Upper lobe of left lung (tissue), 6 donors: ENCODE data around the gene FER. TPM values are rescaled to one million over a fixed set of nuclear protein-coding genes. Genes with fewer than 3 reads are reported as not detected.
A peak's percentile ranks its signal among the peaks of the same experiment; 100 is the strongest.

Experiments used
- ATAC-seq, 2 donors: fragments of 200-7000 bp; cut with Tn5 transposase; one replicate each; pipeline ENCODE4 v1.9.1; 2022; ENCODE audit warnings: mild to moderate bottlenecking in 2 of 2, moderate library complexity in 2 of 2; ENCODE audit not compliant: low FRiP score in 2 of 2
- DNase-seq, 2 donors: peaks; one replicate each; pipeline ENCODE4 v3.0.0-alpha.2; 2019 to 2020
- H3K27ac ChIP-seq, 4 donors: fragments of 200-600 bp; sonication (generic); one replicate each; pipeline ENCODE4 v1.5.1; 2016 to 2019
- H3K27me3 ChIP-seq, 4 donors: fragments of 200-600 bp; sonication (generic); one replicate each; pipeline ENCODE4 v1.5.1; 2017 to 2019
- H3K36me3 ChIP-seq, 4 donors: fragments of 200-600 bp; sonication (generic); one replicate each; pipeline ENCODE4 v1.5.1; 2016 to 2019
- H3K4me1 ChIP-seq, 4 donors: fragments of 200-600 bp; sonication (generic); one replicate each; pipeline ENCODE4 v1.5.1; 2018 to 2019
- H3K4me3 ChIP-seq, 4 donors: fragments of 200-600 bp; sonication (generic); one replicate each; pipeline ENCODE4 v1.5.1; 2017 to 2019; ENCODE audit warnings: mild to moderate bottlenecking in 2 of 4, moderate library complexity in 1 of 4
- H3K9me3 ChIP-seq, 4 donors: fragments of 200-600 bp; sonication (generic); one replicate each; pipeline ENCODE4 v1.5.1; 2018 to 2019
- CTCF ChIP-seq, 6 experiments: fragments of 450-650 bp in 4 of 6; fragments of 200-600 bp in 2 of 6; sonication (generic) in 2 of 6; IDR thresholded peaks; one replicate each; pipeline ENCODE4 v1.5.1; 2016 to 2019; ENCODE audit warnings: antibody characterized with exemption in 6 of 6
- EP300 ChIP-seq, 4 donors: sonication (generic); formaldehyde crosslinking; IDR thresholded peaks; one replicate each; pipeline ENCODE4 v1.5.1; 2017; ENCODE audit warnings: antibody characterized with exemption in 4 of 4, control low read depth in 2 of 4
- POLR2A ChIP-seq, 4 donors: fragments of 450-650 bp; IDR thresholded peaks; one replicate each; pipeline ENCODE4 v1.5.1; 2016 to 2017; ENCODE audit warnings: antibody characterized with exemption in 4 of 4, mild to moderate bottlenecking in 2 of 4
- POLR2AphosphoS5 ChIP-seq, 2 donors: sonication (generic); formaldehyde crosslinking; IDR thresholded peaks; one replicate each; pipeline ENCODE4 v1.5.1; 2017; ENCODE audit warnings: antibody characterized with exemption in 2 of 2
- WGBS, 2 donors: methylation state at CpG; one replicate each; pipeline ENCODE4 v1.1.5; 2017 to 2018; 5-methylcytosine and 5-hydroxymethylcytosine counted together
- total RNA-seq, 6 donors: library from RNA; depleted of rRNA in 4 of 6; stranded (reverse); fragments of >200 nt in 4 of 6; gene quantifications; one replicate each; pipeline versions ENCODE4 v1.1.0 to v1.2.1, GENCODE V29; 2016 to 2021
- donor health status: DM: no; HTN: no; CAD: no; lungs with moderate emphysema.
- donor health status: DM: no; HTN: yes; CAD: no; lungs with severe emphysema.

FER gene
- total RNA-seq, 6 donors from 2014 or later, result 17.6 to 55.5 (median 27.9) TPM

- ATAC-seq, result no peak
Measured at GRCh38 chr5:109155625-109156024, 407.9 kb downstream of the FER start.

GRCh38 chr5:109156885-109157284 lies 409.2 kb downstream of the FER start:
- no peak overlapping the region for H3K4me3 ChIP-seq

More at GRCh38 chr5:109155625-109156024, 407.9 kb downstream of the FER start:
- no peak for TF ChIP-seq EP300 (IDR thresholded peaks at IDR 0.05)
- TF ChIP-seq CTCF (IDR thresholded peaks at IDR 0.05), result no peak
- TF ChIP-seq POLR2AphosphoS5 (IDR thresholded peaks at IDR 0.05), result no peak
- TF ChIP-seq POLR2A (IDR thresholded peaks at IDR 0.05), result no peak
- no peaks in the 10 kb centered on the region for H3K9me3 ChIP-seq
- H3K4me1 ChIP-seq, result no peaks in the 10 kb centered on the region
- H3K4me3 ChIP-seq, result no peak overlapping the region
- no peaks in the 10 kb centered on the region for H3K36me3 ChIP-seq
- H3K27ac ChIP-seq, result no peak overlapping the region
- H3K27me3 ChIP-seq, result no peaks in the 10 kb centered on the region
- no peak for DNase-seq

GRCh38 chr5:109160468-109160867 lies 412.8 kb downstream of the FER start:
- Histone ChIP-seq H3K27me3 (no peaks in the 10 kb centered on the region), H3K36me3 (no peaks in the 10 kb centered on the region), H3K27ac (no peak overlapping the region), H3K4me1 (no peaks in the 10 kb centered on the region), H3K9me3 (no peaks in the 10 kb centered on the region), H3K4me3 (no peak overlapping the region)
- ATAC-seq (no peak), DNase-seq (no peak)
- 93 to 99% methylated on average over 3 of the region's 3 CpGs for WGBS, 2 donors
- no peak for TF ChIP-seq POLR2AphosphoS5 (IDR thresholded peaks at IDR 0.05)
- no peak for TF ChIP-seq CTCF (IDR thresholded peaks at IDR 0.05)
- TF ChIP-seq EP300 (IDR thresholded peaks at IDR 0.05), result no peak
- no peak for TF ChIP-seq POLR2A (IDR thresholded peaks at IDR 0.05)

More at GRCh38 chr5:109156885-109157284, 409.2 kb downstream of the FER start:
- TF ChIP-seq POLR2AphosphoS5 (IDR thresholded peaks at IDR 0.05) (no peak), CTCF (IDR thresholded peaks at IDR 0.05) (no peak), POLR2A (IDR thresholded peaks at IDR 0.05) (no peak), EP300 (IDR thresholded peaks at IDR 0.05) (no peak)
- H3K9me3 ChIP-seq, result no peaks in the 10 kb centered on the region
- no peaks in the 10 kb centered on the region for H3K4me1 ChIP-seq
- H3K27me3 ChIP-seq, result no peaks in the 10 kb centered on the region
- DNase-seq (no peak), ATAC-seq (no peak)
- no peaks in the 10 kb centered on the region for H3K36me3 ChIP-seq
- no peak overlapping the region for H3K27ac ChIP-seq

DNA sequence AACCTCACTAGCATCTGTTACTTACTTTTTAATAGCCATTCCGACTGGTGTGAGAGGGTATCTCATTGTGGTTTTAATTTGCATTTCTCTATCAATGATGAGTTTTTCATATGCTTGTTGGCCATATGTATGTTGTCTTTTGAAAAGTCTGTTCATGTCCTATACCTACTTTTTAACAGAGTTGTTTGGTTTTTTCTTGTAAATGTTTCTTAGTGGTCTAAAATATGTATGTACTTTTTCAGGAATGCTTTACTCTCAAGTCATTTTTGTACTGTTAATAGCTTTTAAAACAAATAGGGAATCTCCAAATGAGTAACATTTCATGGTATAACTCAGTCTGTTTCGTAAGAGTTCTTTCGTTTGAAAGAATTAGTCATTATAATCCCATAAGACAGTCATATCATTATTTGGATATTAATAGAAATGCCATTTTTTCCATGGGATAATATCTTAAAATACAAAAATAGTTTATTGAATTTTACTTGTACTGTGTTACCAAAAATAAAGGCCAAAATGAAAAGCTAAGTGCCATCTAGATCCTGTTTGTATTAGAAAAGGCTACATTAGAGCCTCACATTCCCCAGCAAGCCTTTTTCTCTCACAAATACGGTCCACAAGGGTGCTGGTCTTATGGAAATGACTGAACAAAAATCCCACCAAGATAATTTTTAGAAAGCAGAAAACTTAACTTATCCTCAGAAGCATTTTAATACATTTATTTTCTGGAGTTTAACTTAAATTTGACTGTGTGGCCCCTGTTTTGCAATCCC lies 414.4 kb downstream of the FER start:
- TF ChIP-seq EP300 (IDR thresholded peaks at IDR 0.05), result no peak
- no peak for TF ChIP-seq POLR2A (IDR thresholded peaks at IDR 0.05)
- no peak for TF ChIP-seq CTCF (IDR thresholded peaks at IDR 0.05)
- no peak for TF ChIP-seq POLR2AphosphoS5 (IDR thresholded peaks at IDR 0.05)
- 76 to 81% methylated on average over 4 of the region's 4 CpGs for WGBS, 2 donors

DNA sequence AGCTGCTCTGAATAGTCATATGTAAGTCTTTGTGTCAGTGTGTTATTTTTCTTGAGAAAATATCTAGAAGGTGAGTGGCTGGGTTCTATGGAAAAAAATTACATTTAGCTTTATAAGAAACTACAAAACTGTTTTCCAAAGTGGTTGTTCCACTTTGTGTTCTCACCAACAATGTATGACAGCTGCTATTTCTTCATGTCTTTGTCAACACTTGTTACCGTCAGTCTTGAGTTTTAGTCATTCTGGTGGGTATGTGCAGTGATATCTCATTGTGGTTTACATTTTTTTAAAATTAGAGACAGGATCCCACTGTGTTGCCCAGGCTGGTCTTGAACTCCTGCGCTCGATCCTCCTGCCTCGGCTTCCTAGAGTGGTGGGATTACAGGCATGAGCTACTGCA lies 415.6 kb downstream of the FER start:
- H3K9me3 ChIP-seq, result no peaks in the 10 kb centered on the region
- H3K27me3 ChIP-seq, result no peaks in the 10 kb centered on the region
- ATAC-seq (no peak), DNase-seq (no peak)
- WGBS, 2 donors, result 92 to 99% methylated on average over 4 of the region's 4 CpGs
- no peaks in the 10 kb centered on the region for H3K4me1 ChIP-seq
- H3K36me3 ChIP-seq, result no peaks in the 10 kb centered on the region
- H3K27ac ChIP-seq, result no peak overlapping the region
- TF ChIP-seq POLR2AphosphoS5 (IDR thresholded peaks at IDR 0.05), result no peak
- no peak for TF ChIP-seq EP300 (IDR thresholded peaks at IDR 0.05)
- no peak for TF ChIP-seq POLR2A (IDR thresholded peaks at IDR 0.05)
- no peak for TF ChIP-seq CTCF (IDR thresholded peaks at IDR 0.05)
- no peak overlapping the region for H3K4me3 ChIP-seq

More for the DNA sequence above, 414.4 kb downstream of the FER start:
- H3K9me3 ChIP-seq, result no peaks in the 10 kb centered on the region
- no peak for DNase-seq
- no peak overlapping the region for H3K27ac ChIP-seq
- no peaks in the 10 kb centered on the region for H3K4me1 ChIP-seq
- peak in 1 of 2 donors; percentile 41 for ATAC-seq
- no peaks in the 10 kb centered on the region for H3K36me3 ChIP-seq
- no peak overlapping the region for H3K4me3 ChIP-seq
- no peaks in the 10 kb centered on the region for H3K27me3 ChIP-seq
